ENCODE results near the gene TSHR. TPM values are rescaled to one million over a fixed set of nuclear protein-coding genes. Genes with fewer than 3 reads are reported as not detected.

The TSHR gene
- total and polyA plus RNA-seq, 3 donors from 2014 or later = 0.87 to 0.88 TPM; not detected in 1

- Histone ChIP-seq H3K4me3 (no peak overlapping the region), H3K27me3 (no peaks in the 10 kb centered on the region), H3K9me3 (no peaks in the 10 kb centered on the region), H3K4me1 (no peaks in the 10 kb centered on the region), H3K27ac (no peak overlapping the region), H3K36me3 (ENCODE audit: low read depth, missing control alignments) (no peaks in the 10 kb centered on the region)
- intact Hi-C loops (cut with DNase I; ENCODE audit: low total_unique reads) = no loop called here
- TF ChIP-seq CTCF (IDR thresholded peaks at IDR 0.05) (no peak), POLR2A (IDR thresholded peaks at IDR 0.05) (no peak)
- DNase-seq = no peak
- WGBS, 2 donors = 96% methylated on average over 5 of the region's 5 CpGs
Observed at GRCh38 chr14:81055971-81056370, 100.5 kb downstream of the TSHR start.

GRCh38 chr14:81062380-81062779, 107.0 kb downstream of the TSHR start:
- no peak overlapping the region for H3K27ac ChIP-seq
- H3K9me3 ChIP-seq = no peaks in the 10 kb centered on the region
- 71 to 77% methylated on average over 4 of the region's 4 CpGs for WGBS, 2 donors
- H3K27me3 ChIP-seq = no peaks in the 10 kb centered on the region
- intact Hi-C loops (cut with DNase I; ENCODE audit: low total_unique reads) = no loop called here
- no peak for TF ChIP-seq POLR2A (IDR thresholded peaks at IDR 0.05)
- TF ChIP-seq CTCF (IDR thresholded peaks at IDR 0.05) = no peak
- no peaks in the 10 kb centered on the region for H3K4me1 ChIP-seq
- H3K4me3 ChIP-seq = no peak overlapping the region
- DNase-seq = no peak
- H3K36me3 ChIP-seq (ENCODE audit: low read depth, missing control alignments) = no peaks in the 10 kb centered on the region

- Histone ChIP-seq H3K36me3 (ENCODE audit: low read depth, missing control alignments) (no peaks in the 10 kb centered on the region), H3K27ac (no peak overlapping the region), H3K4me1 (no peaks in the 10 kb centered on the region), H3K9me3 (no peaks in the 10 kb centered on the region), H3K4me3 (no peak overlapping the region), H3K27me3 (no peaks in the 10 kb centered on the region)
- 36 to 51% methylated on average over 4 of the region's 4 CpGs for WGBS, 2 donors
- intact Hi-C loops (cut with DNase I; ENCODE audit: low total_unique reads) = no loop called here
- DNase-seq = no peak
- no peak for TF ChIP-seq CTCF (IDR thresholded peaks at IDR 0.05)
Observed at GRCh38 chr14:81062816-81063215, 107.4 kb downstream of the TSHR start.

GRCh38 chr14:81066672-81067071, 111.3 kb downstream of the TSHR start:
- intact Hi-C loops (cut with DNase I; ENCODE audit: low total_unique reads) = no loop called here
- Histone ChIP-seq H3K4me3 (no peak overlapping the region), H3K27ac (no peak overlapping the region), H3K27me3 (no peaks in the 10 kb centered on the region), H3K4me1 (no peaks in the 10 kb centered on the region), H3K9me3 (no peaks in the 10 kb centered on the region), H3K36me3 (ENCODE audit: low read depth, missing control alignments) (no peaks in the 10 kb centered on the region)
- WGBS, 2 donors = 63 to 64% methylated on average over 1 of the region's 1 CpG
- TF ChIP-seq CTCF (IDR thresholded peaks at IDR 0.05) (no peak), POLR2A (IDR thresholded peaks at IDR 0.05) (no peak)
- no peak for DNase-seq

GRCh38 chr14:81067156-81067555, 111.7 kb downstream of the TSHR start:
- H3K4me1 ChIP-seq = no peaks in the 10 kb centered on the region
- intact Hi-C loops (cut with DNase I; ENCODE audit: low total_unique reads) = no loop called here
- H3K27me3 ChIP-seq = no peaks in the 10 kb centered on the region
- no peak for DNase-seq
- H3K4me3 ChIP-seq = no peak overlapping the region
- no peaks in the 10 kb centered on the region for H3K36me3 ChIP-seq (ENCODE audit: low read depth, missing control alignments)
- 82 to 91% methylated on average over 2 of the region's 2 CpGs for WGBS, 2 donors
- no peak for TF ChIP-seq POLR2A (IDR thresholded peaks at IDR 0.05)
- no peak for TF ChIP-seq CTCF (IDR thresholded peaks at IDR 0.05)
- H3K9me3 ChIP-seq = no peaks in the 10 kb centered on the region
- H3K27ac ChIP-seq = no peak overlapping the region
